GM21381 (cell line): Measurements from ENCODE around the gene MME.
"Not testable (repeated sequence)": the region's sequence is repeated elsewhere in the genome, so short reads cannot be mapped to it uniquely, and the experiment has no call there.

Experiments used
- ATAC-seq: cut with Tn5 transposase; IDR thresholded peaks from one replicate; pipeline ENCODE4 v1.9.1; 2021; ENCODE audit warnings: mild to moderate bottlenecking, moderate library complexity; ENCODE audit not compliant: unreplicated experiment

The MME gene

DNA sequence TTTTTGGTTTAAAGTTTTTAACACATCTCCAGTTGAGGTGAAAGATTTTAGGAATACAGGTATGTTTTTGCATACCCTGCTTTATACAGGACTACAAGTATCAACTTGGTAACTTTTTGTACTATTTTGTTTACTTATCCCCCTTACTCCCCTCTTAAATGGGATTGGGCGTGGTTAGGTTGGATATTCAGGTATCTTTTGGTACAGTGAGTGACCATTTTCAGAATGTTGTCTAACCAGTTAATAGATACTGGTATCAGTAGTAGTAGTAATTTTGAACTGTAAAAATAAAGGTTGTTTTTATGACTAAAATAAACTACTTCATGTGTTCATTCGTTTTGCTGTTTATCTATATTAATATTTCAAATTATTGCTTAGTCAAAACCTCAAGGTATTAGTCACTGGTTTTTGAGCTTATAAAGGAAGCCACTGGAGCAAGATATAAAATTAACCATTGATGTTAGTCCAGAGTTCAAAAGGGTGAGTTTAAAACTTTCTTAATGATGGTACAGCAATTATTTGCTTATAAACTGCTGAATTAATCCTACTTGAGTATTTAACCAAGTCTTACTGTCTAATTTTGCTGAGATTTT, 3.3 kb downstream of the MME start:
- ATAC-seq, result no peak

DNA sequence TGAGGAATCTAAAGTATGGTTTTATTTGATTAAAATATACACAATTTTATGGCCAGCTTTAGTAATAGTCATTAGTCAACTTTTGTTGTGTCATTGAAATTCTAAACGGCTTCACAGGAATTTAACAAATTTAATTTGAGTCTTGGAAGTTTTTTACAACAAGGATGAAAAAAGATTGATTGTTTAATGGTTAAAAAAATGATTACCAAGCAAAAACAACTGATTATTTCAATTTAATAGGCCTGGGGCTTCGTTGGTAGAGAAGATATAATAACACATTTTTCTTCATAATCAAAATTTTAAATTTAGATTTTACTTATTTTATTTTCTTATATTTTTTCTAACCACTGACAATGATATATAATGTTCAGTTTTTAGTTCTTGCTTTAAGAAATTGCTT, 4.4 kb downstream of the MME start:
- no peak for ATAC-seq

DNA sequence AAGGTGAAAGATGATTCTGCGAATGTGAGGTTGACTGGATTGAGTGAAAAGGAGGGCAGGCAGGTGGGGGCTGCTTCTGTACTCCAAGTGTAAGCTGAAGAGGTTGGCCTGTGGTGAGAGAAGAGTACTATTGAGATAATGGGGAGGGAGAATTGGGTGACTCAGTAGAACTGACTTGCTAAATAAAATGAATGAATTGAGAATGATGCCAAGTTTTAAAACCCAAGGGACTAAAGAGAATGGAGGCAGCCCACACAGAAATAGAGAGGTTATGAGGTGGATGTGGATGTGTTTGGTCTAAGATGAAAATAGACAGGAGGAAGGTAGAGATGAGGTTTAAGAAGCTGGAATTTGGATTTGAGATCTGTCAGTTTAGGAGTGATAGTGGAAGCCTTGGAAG, 5.9 kb downstream of the MME start:
- no peak for ATAC-seq

DNA sequence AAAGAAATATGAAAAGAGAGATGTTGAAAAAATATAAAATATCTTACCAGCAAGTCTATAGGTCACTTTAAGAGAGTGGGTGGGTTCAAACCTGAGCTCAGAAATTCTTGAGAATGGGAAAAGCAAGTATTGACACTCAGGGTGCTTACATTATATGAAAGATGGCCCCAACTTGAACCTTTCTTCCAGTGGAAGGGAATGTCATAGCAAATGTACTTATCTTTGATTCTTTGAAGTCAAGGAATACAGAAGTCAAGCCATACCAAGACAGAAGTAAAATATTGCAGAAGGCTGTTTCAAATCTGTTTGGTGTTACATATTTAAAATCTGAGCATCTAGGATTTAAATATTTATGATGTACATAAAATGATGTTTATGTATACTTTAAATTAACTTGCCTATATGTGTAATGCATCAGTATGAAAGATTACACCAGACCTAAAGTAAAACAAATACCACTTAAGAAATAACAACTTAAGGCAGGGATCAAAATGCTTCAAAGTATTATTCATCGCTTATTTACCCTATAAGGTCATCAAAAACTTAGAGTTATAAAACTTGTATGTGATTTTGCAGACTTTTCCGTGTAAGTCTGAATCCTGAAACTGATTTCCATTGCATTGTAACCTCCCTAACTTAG, 8.7 kb downstream of the MME start:
- no peak for ATAC-seq

DNA sequence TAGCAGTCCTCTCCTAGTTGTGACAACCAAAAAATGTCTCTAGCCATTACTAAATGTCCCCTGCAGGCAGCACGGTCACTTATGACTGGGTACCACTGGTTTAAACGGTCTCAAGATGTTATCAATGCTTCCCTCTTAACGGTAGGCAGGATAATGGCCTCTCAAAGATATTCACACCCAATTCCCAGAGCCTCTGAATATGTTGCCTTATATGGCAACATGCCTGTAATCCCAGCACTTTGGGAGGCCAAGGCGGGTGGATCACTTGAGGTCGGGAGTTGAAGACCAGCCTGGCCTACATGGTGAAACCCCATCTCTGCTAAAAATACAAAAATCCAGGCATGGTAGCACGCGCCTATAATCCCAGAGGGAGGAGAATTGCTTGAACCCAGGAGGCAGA, 9.4 kb downstream of the MME start:
- no peak for ATAC-seq

DNA sequence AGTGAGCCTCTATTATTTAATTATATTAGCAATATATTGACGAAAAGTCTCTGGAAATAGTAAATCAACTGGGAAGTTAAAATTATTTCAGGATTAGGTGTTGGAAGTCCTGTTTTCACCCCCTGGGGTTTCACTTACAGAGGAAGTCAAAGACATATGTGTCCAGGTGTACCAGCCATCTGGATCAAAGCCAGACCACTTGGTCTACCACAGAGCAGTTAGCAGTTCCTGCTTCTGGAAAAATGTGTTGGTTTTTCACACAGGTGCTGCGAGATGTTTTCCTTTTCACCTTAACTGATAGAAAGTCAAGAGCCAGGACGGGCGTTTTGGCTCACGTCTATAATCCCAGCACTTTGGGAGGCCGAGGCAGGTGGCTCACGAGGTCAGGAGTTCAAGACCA, 13.1 kb downstream of the MME start:
- no peak for ATAC-seq

DNA sequence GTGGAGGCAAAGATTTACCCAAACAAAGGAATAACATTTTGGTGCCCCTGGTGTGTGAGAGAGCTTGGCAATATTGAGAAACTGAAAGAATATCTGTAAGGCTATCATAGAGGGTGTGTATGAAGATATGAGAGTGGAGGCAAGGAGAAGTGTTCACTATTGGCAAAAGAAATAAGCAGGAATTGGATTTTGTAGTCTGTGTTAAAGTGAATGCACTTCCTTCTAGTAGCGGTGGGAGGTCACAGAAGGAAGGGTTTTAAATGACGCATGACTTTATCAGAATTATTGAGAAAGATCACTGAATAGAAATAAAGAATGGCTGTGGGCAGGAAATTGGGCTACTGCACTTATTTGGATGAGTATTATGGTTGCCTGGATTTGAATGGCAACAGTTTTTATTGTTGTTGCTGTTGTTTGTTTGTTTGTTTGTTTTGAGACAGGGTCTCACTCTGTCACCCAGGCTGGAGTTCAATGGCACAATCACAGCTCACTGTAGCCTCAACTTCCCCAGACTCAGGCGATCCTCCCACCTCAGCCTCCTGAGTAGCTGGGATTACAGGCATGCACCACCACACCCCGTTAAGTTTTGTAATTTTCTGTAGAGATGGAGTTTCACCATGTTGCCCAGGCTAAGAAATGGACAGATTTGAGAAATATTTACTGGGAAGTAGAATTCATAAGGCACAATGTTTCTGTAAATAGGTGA, 16.3 kb downstream of the MME start:
- no peak for ATAC-seq

DNA sequence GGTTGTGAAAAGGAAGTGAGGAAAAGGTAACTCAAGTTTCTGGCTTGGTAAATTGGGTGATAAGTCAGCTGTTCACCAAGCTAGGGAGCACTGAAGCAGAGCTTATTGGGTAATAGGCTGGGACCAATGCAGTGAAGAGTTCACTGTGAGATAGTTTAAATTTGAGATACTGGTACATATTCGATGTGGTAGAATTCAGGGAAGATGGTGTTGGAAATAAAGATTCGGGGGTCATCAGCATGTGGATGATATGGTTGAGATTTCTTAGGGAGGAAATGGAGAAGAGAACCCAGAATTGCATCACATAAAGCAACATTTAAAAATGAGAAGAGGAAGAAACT, 16.9 kb downstream of the MME start:
- ATAC-seq, result no peak

DNA sequence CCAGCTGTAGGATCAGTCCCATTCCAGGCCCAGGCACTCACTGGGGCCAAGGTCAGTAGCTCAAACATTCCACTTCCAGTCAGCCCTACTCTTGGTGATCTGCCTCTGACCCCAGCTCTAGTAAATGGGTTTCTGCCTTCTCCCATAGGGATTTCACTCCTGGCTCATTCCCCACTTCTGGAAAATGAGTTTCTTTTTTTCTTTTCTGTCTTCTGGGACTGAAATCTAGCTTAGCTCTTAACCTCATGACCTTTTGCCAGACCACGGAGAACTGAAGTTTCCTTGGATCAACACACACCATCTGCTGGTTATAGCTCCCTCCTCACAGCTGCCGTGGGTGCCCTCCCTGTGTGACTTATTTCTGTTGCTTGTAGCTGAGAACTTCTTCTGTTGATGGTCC, 21.3 kb downstream of the MME start:
- no peak for ATAC-seq

DNA sequence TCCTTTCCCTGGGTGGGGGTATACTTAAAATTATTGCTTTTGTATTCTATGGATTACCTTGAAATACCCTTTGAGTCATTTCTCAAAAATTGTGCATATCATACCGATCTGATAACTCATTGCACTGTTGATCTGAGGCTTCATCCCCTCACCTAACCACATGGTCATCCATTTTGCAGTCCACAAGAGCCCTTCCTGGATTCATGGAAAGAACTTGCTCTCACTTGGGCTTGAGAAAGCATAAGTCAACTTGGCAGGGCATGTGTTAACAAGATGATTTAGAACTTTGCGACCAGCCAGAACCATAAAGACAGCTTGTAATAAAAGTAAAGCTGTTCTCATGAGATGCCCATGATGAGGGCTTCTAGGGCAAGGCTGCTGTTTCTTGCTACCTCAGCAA, 22.2 kb downstream of the MME start:
- no peak for ATAC-seq

DNA sequence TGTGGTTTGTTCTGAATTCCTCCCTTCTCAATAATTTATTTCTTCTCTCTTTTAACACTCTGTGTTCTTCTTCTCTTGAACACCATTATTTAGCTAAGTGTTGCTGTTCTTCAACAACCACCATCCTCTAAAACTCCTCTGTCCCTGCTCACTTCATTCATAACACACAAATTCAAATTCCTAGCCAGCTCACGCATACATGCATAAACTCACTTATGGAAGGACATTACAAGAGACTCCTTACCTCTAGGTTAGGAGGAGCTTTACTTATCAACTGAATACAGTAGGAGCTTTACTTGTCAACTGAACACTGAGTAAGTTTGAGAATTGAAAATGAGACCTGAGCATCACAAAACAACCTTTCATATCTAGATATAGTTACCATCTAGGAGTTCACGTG, 23.6 kb downstream of the MME start:
- ATAC-seq, result no peak

DNA sequence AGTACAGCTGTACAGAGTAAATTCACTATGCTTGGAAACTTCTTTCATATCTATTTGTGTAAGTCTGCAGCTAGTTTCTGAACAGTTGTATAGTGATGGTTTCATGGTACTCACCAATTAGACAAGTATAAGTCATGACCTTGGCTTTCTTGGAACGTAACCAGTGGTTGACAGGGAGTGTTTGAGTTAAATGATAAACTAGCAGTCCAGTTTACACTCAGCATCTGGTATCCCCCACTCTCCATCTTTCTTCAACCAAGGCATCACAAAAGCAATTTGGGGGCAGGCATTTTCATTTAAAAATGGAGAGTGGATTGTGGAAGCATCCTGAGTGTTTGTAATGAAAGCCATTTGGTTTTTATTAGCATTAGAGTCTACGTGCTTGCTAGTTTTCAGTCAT, 26.0 kb downstream of the MME start:
- no peak for ATAC-seq

DNA sequence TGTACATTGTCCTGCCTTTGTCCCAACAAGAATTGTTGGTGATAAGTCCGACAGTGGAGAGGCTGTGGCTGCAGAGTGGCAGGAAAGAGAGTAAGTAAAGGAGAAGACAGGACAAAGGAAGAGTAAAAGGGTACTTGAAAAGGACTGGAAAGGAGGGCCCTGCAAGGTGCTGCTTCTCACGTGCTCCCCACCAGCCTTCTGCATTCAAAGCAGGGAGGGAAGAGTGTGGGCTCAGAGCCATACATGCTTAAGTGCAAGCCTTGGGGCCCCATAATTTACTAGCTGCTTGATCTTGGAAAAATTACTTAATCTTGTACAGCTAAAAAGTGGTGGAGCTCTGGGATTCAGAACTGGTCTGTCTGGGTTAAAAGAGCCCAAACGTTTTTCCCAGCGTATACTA, 29.9 kb downstream of the MME start:
- no peak for ATAC-seq

DNA sequence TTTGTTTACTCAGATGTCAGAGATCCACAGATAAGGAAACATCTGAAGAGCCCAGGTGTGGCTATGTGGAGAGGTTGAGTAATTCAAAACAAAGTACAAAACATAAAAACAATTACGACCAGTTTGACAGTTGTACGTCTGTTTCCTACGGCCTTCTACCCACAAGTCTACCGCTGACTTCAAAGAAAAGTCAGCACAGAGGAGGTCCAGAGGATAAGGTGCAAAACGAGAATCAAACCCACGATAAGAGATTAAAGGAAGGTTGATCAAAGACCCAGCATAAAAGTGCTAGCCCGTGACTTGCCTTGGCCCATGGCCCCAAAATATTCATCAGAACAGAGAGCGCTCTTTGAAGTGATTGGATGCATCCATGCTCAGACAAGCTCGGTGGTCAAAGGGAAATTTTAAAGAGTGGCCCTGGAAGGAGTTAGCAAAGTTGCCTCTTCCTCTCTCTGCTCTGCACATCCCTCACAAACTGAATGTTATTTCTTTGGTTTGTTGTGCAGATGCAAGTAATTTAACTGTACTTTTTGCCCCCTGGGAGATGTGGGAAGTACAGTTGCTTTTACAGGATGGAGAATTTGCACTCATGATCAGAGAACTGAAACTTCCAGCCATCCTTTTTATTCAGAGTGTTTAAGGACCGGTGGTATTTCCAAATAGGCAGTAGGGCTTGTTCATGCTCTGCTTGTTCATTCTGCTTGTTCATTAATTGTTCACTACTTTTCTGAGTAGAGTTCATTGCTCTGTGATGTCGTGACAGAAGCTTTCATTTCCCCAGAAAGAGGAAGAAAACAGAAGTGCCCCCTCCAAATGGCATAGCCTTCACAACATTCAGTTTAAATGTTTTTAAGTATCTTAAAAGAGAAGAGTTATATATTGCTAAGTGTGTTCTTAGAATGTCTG, 31.1 kb downstream of the MME start:
- ATAC-seq, result no peak

DNA sequence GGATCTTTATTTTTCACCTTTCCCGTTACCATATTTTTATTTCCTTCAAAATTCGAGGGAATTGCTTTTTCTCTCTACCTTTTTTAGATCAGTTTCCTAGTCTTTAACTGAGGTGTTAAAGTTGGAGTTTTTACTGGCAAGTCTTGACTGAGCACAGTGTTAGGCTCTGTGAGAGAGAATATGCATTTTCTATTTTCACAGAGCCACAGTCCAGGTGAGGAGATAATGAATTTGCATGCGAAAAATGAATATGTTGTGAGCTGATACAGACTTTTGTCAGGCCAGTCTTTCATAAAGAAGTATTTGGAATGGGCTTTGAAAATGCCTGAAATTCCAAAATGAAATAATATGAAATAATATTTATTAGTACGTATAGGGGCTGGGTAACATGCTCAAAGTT, 31.9 kb downstream of the MME start:
- no peak for ATAC-seq

DNA sequence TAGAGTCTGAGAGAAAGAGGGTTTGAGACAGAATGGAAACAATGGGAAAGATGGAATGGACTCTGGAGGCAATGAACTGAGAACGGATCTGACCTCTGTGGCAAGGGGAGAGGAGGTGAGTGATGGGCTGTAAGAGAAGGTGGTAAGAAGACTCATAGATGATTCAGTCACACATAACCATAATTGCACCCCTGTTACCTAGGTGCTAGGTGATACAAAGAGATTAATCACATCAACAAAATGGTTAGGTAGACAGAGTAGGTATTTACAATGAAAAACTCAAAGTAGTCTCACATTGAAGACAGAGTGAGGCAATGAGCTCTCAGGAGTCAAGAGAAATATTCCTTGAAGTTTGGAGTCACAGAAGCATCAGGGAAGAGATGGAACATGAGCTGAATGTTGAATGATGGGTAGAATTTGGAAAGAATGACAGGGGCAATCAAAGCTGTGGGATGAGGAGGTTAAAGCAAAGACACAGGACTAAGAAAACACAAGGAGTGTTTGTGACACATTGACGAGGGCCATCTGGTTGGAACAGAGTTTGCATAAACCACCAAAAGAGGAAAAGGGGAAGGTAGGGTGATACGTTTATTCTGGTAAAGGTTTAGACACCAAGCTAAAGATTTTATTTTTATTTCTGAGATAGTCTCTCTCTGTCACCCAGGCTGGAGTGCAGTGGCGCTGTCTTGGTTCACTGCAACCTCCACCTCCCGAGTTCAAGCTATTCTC, 32.7 kb downstream of the MME start:
- no peak for ATAC-seq

DNA sequence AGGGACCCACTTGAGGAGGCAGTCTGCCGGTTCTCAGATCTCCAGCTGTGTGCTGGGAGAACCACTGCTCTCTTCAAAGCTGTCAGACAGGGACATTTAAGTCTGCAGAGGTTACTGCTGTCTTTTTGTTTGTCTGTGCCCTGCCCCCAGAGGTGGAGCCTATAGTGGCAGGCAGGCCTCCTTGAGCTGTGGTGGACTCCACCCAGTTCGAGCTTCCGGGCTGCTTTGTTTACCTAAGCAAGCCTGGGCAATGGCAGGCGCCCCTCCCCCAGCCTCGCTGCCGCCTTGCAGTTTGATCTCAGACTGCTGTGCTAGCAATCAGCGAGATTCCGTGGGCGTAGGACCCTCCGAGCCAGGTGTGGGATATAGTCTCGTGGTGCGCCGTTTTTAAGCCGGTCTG, 44.6 kb downstream of the MME start:
- not testable (repeated sequence) for ATAC-seq

DNA sequence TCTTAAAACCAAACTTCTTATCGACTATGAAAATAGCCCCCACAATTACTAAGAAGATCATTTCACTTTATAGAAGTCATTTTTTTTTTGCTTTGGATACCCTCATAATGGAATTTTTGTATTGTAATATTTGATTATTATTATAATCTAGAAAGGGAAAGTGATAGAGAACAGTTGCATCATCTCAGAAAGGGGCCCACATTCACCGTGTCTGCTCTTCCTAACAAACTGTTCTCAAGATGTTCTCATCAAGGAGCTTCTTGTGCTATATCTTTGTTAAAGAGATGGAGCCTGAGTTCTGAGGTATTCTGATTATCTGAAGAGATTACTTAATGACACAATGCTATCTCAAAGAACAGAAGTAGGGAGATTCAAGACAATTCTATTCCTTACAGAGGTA, 49.3 kb downstream of the MME start:
- ATAC-seq, result no peak

DNA sequence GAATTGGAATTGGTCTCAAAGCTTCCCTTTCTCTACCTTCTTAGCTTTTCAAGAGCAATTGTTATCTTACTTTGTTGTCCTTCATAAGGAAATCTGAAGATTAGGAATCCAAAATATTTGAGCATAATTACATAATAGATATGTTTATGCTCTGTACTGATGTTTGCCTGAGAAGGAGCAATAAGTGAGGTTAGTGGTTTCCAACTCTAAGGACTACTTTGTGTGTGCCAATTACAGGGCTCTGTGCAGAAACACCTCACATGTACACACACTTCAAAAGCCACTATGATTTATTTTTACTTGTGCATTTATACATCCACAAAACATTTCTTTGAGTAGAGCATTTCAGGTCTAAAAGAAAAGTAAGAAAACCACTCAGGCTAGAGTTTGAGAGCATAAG, 49.9 kb downstream of the MME start:
- no peak for ATAC-seq

DNA sequence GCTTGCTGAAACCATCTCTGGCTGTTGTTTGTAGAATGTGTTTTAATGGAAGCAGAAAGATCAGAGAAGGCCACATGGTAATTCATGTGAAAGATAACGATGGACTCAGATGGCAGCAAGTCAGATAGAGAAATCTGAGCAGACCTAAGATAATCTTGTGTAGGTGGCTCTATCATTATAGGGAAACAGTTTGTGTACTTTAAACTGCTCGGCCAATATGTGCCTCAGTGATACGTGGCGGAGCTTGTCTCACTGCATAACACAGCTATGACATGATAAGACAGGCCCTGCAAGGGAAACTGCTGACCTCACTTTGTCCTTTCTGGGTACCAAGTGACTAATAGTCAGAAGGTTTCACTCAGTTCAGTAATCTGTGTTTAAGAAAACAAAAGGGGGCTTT, 51.0 kb downstream of the MME start:
- ATAC-seq, result peak; percentile 65

DNA sequence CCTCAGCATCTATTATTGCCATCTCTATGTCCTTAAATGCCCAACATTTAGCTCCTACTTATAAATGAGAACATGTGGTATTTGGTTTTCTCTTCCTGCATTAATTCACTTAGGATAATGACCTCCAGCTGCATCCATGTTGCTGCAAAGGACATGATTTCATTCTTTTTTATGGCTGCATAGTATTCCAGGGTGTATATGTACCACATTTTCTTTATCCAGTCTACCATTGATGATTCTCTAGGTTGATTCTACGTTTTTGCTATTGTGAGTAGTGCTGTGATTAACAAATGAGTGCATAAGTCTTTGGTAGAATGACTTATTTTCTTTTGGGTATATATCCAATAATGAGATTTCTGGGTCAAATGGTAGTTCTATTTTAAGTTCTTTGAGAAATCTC, 54.2 kb downstream of the MME start:
- ATAC-seq, result not testable (repeated sequence)
